ENCODE data around the gene FOSL1. TPM values are rescaled to one million over a fixed set of nuclear protein-coding genes. Genes with fewer than 3 reads are reported as not detected.

FOSL1 gene
- polyA plus RNA-seq, 1 donor (not counting 4 experiments of a cell fraction or from before 2014, with no cell fraction given) = 21.8 TPM

- Histone ChIP-seq H3K27me3 (ENCODE audit: control insufficient read depth, extremely low read depth, insufficient read depth, low read length) (no peaks in the 10 kb centered on the region), H3K27ac (ENCODE audit: control insufficient read depth, insufficient read depth, low read length) (peak overlapping the region; percentile 74), H4K20me1 (ENCODE audit: control insufficient read depth, extremely low read depth, insufficient read depth, low read length) (no peaks in the 10 kb centered on the region), H3K4me2 (ENCODE audit: control insufficient read depth, extremely low read depth, insufficient read depth, low read depth, low read length) (peak overlapping the region; percentile 52), H3K9me1 (ENCODE audit: control insufficient read depth, extremely low read depth, insufficient read depth, low read length) (no peaks in the 10 kb centered on the region), H3K79me2 (ENCODE audit: control insufficient read depth, insufficient read depth, low read length) (peaks cover 22% of the 10 kb centered on the region), H3K4me1 (ENCODE audit: control insufficient read depth, extremely low read depth, insufficient read depth, low read length) (peaks cover 39% of the 10 kb centered on the region), H3K9ac (ENCODE audit: control insufficient read depth, extremely low read depth, insufficient read depth, low read length) (peak overlapping the region; percentile 64), H3K9me3 (ENCODE audit: control insufficient read depth, low read depth, low read length) (no peaks in the 10 kb centered on the region), H2AFZ (ENCODE audit: control insufficient read depth, low read length) (no peak overlapping the region), H3K36me3 (ENCODE audit: control insufficient read depth in 2 of 2, extremely low read depth in 1 of 2, insufficient read depth in 2 of 2, low read length in 2 of 2) (peaks cover 0 to 3% of the 10 kb centered on the region in 2 experiments), H3K4me3 (ENCODE audit: control insufficient read depth in 2 of 3, extremely low read depth in 1 of 3, insufficient read depth in 2 of 3, low read depth in 1 of 3, low read length in 3 of 3) (no peak overlapping the region)
- DNase-seq (ENCODE audit: low read depth, low spot score) (no peak), FAIRE-seq (no peak)
- dilution Hi-C loops (cut with MboI; ENCODE audit: extremely low pct_ligation_motif_present, low sequenced_read_pairs) = no loop called here
- no peak for TF ChIP-seq CTCF (optimal IDR thresholded peaks at IDR 0.05 in 1 of 3, IDR thresholded peaks at IDR 0.05 in 1 of 3, conservative IDR thresholded peaks at IDR 0.05 in 1 of 3; ENCODE audit: extremely low read depth in 1 of 3, insufficient read depth in 2 of 3, low read length in 3 of 3)
- no peak for TF ChIP-seq EZH2 (IDR thresholded peaks at IDR 0.05; ENCODE audit: low read length)
These were observed 3.5 kb upstream of the FOSL1 start for GRCh38 chr11:65903715-65904114.

GRCh38 chr11:65903068-65903481 is 2.9 kb upstream of the FOSL1 start:
- peak overlapping the region; percentile 52 for H3K4me2 ChIP-seq (ENCODE audit: control insufficient read depth, extremely low read depth, insufficient read depth, low read depth, low read length)
- H3K27me3 ChIP-seq (ENCODE audit: control insufficient read depth, extremely low read depth, insufficient read depth, low read length) = no peaks in the 10 kb centered on the region
- no peak overlapping the region for H3K4me3 ChIP-seq (ENCODE audit: control insufficient read depth in 2 of 3, extremely low read depth in 1 of 3, insufficient read depth in 2 of 3, low read depth in 1 of 3, low read length in 3 of 3)
- no peaks in the 10 kb centered on the region for H3K9me1 ChIP-seq (ENCODE audit: control insufficient read depth, extremely low read depth, insufficient read depth, low read length)
- H3K36me3 ChIP-seq (ENCODE audit: control insufficient read depth in 2 of 2, extremely low read depth in 1 of 2, insufficient read depth in 2 of 2, low read length in 2 of 2) = peaks cover 1 to 9% of the 10 kb centered on the region in 2 experiments
- DNase-seq (ENCODE audit: low read depth, low spot score) (no peak), FAIRE-seq (no peak)
- no peaks in the 10 kb centered on the region for H4K20me1 ChIP-seq (ENCODE audit: control insufficient read depth, extremely low read depth, insufficient read depth, low read length)
- TF ChIP-seq EZH2 (IDR thresholded peaks at IDR 0.05; ENCODE audit: low read length) (no peak), CTCF (optimal IDR thresholded peaks at IDR 0.05 in 1 of 3, IDR thresholded peaks at IDR 0.05 in 1 of 3, conservative IDR thresholded peaks at IDR 0.05 in 1 of 3; ENCODE audit: extremely low read depth in 1 of 3, insufficient read depth in 2 of 3, low read length in 3 of 3) (no peak)
- peak overlapping the region; percentile 74 for H3K27ac ChIP-seq (ENCODE audit: control insufficient read depth, insufficient read depth, low read length)
- peak overlapping the region; percentile 36 for H2AFZ ChIP-seq (ENCODE audit: control insufficient read depth, low read length)
- peak overlapping the region; percentile 64 for H3K9ac ChIP-seq (ENCODE audit: control insufficient read depth, extremely low read depth, insufficient read depth, low read length)
- no peaks in the 10 kb centered on the region for H3K9me3 ChIP-seq (ENCODE audit: control insufficient read depth, low read depth, low read length)
- peaks cover 28% of the 10 kb centered on the region for H3K79me2 ChIP-seq (ENCODE audit: control insufficient read depth, insufficient read depth, low read length)
- H3K4me1 ChIP-seq (ENCODE audit: control insufficient read depth, extremely low read depth, insufficient read depth, low read length) = peaks cover 44% of the 10 kb centered on the region
- dilution Hi-C loops (cut with MboI; ENCODE audit: extremely low pct_ligation_motif_present, low sequenced_read_pairs) = no loop called here

All from keratinocyte (primary cell).